ENCODE measurements around the gene KIF26B. TPM values are rescaled to one million over a fixed set of nuclear protein-coding genes. Genes with fewer than 3 reads are reported as not detected.
"Not testable (repeated sequence)": the region's sequence is repeated elsewhere in the genome, so short reads cannot be mapped to it uniquely, and the experiment has no call there.

The KIF26B gene
- total RNA-seq, 3 donors from 2014 or later (not counting 1 experiment from before 2014, with no cell fraction given): 0.16 to 0.96 (median 0.18) TPM

DNA sequence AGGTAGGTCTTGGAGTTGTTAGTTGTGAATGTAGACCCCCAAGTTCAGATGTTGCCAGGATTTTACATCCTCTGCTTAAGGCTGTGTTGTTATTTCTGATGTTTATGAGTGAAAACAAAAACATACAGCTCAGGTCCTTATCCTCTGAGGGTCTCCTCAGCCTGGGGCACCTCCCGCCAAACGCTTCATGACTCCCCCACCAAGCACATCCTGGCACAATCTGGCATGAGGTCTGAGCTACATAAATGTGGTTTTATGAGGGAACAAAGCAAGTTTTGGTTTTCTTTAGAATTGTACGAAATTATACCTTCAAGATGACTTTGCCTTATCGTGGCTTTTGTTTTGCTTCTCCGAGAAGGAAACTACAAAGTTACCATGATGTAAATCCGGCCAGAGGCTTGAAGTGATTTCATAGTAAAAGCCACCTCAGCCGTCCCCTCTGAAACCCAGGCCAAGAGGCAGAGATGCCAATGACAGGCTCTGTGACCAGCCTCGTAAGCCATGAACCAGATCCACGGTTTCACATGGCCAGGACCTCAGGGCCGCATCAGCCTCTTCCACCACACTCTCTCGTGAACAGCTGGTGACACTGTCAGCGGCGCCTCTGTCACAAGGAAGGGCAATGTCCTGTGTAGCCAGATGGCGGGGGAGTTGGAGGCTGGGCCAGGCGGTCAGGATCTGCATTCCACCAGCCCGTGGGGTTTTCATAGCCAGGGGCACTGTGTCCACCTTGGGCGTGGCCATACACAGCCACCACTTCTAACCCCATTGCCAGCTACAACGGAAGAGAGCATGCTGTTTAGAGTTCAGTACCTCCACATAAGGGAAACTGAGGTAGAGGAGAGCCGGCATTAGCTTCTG is 199.4 kb downstream of the KIF26B start:
- no peak overlapping the region for H3K4me3 Mint-ChIP-seq
- H3K27ac Mint-ChIP-seq: no peak overlapping the region
- WGBS (ENCODE audit: insufficient coverage): 80% methylated on average over 15 of the region's 19 CpGs

DNA sequence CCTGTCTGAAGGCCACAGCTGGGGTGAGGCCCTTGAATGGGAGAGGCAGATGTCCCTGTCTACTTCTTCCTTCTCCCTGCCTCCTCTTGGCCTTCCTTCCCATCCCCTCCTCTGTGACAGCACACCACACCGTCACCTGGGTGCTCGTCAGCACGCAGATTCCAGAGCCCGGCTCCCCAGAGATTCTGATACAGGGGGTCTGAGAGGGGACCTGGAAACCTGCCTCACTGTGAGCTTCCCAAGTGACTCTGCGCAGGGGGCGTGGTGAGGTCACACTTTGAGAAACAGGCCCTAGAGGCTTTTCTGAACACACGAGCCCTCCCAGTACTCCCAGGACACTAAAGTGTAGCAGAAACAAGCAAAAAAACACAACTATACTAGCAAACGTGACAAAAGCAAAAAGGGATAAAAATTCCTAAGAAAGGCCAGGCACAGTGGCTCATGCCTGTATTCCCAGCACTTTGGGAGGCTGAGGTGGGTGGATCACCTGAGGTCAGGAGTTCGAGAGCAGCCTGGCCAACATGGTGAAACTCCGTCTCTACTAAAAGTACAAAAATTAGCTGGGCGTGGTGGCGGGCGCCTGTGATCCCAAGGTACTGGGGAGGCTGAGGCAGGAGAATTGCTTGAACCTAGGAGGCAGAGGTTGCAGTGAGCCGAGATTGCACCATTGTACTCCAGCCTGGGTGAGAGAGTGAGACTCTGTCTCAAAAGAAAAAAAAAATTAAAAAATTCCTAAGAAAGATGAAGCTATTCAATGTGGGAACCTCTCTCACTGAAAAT is 201.3 kb downstream of the KIF26B start:
- H3K4me3 Mint-ChIP-seq; H3K4me3 ChIP-seq (ENCODE audit: low read length); H3K27me3 ChIP-seq (ENCODE audit: control insufficient read depth, insufficient read depth, low read length); H3K27me3 Mint-ChIP-seq (ENCODE audit: low read depth in 2 of 2); H3K36me3 Mint-ChIP-seq; H3K36me3 ChIP-seq (ENCODE audit: control insufficient read depth, insufficient read depth, low read length); DNase-seq; H3K9me3 Mint-ChIP-seq; ATAC-seq; H3K27ac ChIP-seq (ENCODE audit: low read length); intact Hi-C loops (cut with micrococcal nuclease); H3K27ac Mint-ChIP-seq; H3K4me1 Mint-ChIP-seq; H3K9me3 ChIP-seq (ENCODE audit: control insufficient read depth, insufficient read depth, low read length); H3K4me1 ChIP-seq (ENCODE audit: control insufficient read depth, insufficient read depth, low read length): not testable (repeated sequence)
- WGBS (ENCODE audit: insufficient coverage): 91% methylated on average over 14 of the region's 14 CpGs

More for the DNA sequence above, 199.4 kb downstream of the KIF26B start:
- Mint-ChIP-seq H3K36me3 (no peaks in the 10 kb centered on the region), H3K9me3 (no peaks in the 10 kb centered on the region), H3K27me3 (ENCODE audit: low read depth in 2 of 2) (no peaks in the 10 kb centered on the region), H3K4me1 (no peaks in the 10 kb centered on the region)
- TF ChIP-seq, protein P1, sequence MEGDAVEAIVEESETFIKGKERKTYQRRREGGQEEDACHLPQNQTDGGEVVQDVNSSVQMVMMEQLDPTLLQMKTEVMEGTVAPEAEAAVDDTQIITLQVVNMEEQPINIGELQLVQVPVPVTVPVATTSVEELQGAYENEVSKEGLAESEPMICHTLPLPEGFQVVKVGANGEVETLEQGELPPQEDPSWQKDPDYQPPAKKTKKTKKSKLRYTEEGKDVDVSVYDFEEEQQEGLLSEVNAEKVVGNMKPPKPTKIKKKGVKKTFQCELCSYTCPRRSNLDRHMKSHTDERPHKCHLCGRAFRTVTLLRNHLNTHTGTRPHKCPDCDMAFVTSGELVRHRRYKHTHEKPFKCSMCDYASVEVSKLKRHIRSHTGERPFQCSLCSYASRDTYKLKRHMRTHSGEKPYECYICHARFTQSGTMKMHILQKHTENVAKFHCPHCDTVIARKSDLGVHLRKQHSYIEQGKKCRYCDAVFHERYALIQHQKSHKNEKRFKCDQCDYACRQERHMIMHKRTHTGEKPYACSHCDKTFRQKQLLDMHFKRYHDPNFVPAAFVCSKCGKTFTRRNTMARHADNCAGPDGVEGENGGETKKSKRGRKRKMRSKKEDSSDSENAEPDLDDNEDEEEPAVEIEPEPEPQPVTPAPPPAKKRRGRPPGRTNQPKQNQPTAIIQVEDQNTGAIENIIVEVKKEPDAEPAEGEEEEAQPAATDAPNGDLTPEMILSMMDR (IDR thresholded peaks at IDR 0.05): no peak
- DNase-seq: no peak
- Histone ChIP-seq H3K27ac (ENCODE audit: low read length) (no peak overlapping the region), H3K27me3 (ENCODE audit: control insufficient read depth, insufficient read depth, low read length) (no peaks in the 10 kb centered on the region), H3K4me3 (ENCODE audit: low read length) (no peak overlapping the region), H3K9me3 (ENCODE audit: control insufficient read depth, insufficient read depth, low read length) (no peaks in the 10 kb centered on the region), H3K36me3 (ENCODE audit: control insufficient read depth, insufficient read depth, low read length) (no peaks in the 10 kb centered on the region), H3K4me1 (ENCODE audit: control insufficient read depth, insufficient read depth, low read length) (peaks cover 10% of the 10 kb centered on the region)
- intact Hi-C loops (cut with micrococcal nuclease): no loop called here
- ATAC-seq: no peak

DNA sequence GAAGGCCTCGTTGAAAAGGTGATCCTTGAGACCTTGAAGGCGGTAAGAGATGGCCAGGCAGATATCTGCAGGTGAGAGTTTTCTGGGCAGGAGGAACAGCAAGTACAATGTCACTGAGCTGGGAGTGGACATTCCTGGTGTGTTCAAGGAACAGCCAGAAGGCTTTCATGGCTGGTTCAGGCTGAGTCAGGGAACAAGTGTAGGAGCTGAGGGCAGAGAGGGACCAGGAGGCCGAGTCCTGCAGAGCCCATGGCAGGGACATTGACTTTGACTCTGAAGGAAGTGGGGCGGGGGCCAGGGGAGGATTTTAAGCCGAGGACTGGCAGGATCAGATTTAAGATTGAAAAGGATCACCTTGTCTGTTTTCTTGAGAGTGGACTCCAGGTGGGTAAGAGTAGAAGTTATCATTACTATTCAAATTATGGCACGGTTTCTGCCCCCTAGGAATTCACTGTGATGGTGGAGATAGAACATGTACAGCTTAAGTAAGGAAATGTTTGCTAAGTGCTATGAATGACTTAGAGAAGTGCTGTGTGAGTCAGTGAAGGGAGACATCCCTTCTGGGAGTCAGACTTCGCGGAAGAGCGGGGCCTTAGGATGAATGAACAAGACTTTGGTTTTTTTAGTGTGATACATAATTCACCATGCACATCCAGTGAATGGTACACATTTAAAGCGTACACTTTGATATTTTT is 202.3 kb downstream of the KIF26B start:
- intact Hi-C loops (cut with micrococcal nuclease): no loop called here
- no peak for DNase-seq
- no peak overlapping the region for H3K4me3 Mint-ChIP-seq
- H3K27ac Mint-ChIP-seq: no peak overlapping the region
- no peaks in the 10 kb centered on the region for H3K27me3 Mint-ChIP-seq (ENCODE audit: low read depth in 2 of 2)
- no peaks in the 10 kb centered on the region for H3K36me3 ChIP-seq (ENCODE audit: control insufficient read depth, insufficient read depth, low read length)
- TF ChIP-seq, protein P1 (IDR thresholded peaks at IDR 0.05): no peak
- no peaks in the 10 kb centered on the region for H3K36me3 Mint-ChIP-seq
- H3K9me3 ChIP-seq (ENCODE audit: control insufficient read depth, insufficient read depth, low read length): no peaks in the 10 kb centered on the region
- 92% methylated on average over 10 of the region's 10 CpGs for whole genome bisulfite sequencing (ENCODE audit: insufficient coverage)
- no peak for ATAC-seq
- H3K4me3 ChIP-seq (ENCODE audit: low read length): no peak overlapping the region
- no peak overlapping the region for H3K27ac ChIP-seq (ENCODE audit: low read length)
- H3K4me1 Mint-ChIP-seq: no peaks in the 10 kb centered on the region
- peaks cover 10% of the 10 kb centered on the region for H3K4me1 ChIP-seq (ENCODE audit: control insufficient read depth, insufficient read depth, low read length)
- no peaks in the 10 kb centered on the region for H3K27me3 ChIP-seq (ENCODE audit: control insufficient read depth, insufficient read depth, low read length)
- no peaks in the 10 kb centered on the region for H3K9me3 Mint-ChIP-seq

DNA sequence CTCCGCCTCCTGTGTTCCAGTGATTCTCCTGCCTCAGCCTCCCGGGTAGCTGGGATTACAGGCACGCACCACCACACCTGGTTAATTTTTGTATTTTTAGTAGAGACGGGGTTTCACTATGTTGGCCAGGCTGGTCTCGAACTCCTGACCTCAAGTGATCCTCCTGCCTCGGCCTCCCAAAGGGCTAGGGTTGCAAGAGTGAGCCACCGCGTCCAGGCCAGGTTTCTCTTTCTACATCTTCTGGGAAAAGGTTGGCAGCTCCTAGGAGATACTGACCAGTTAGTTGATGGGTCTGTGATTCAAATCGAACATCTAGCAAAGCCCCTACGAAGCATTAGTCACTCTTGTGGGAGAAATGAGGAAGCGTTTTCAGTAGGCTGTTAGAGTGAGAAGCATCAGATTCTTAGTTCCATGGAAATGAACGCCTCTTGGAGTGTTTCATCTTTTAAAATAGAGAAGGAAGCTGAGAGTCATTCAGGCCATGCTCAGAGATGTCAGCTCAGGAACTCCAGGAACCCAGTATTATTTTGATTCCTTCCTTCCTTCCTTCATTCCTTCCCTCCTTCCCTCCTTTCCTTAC is 204.4 kb downstream of the KIF26B start:
- H3K36me3 ChIP-seq (ENCODE audit: control insufficient read depth, insufficient read depth, low read length); H3K27me3 ChIP-seq (ENCODE audit: control insufficient read depth, insufficient read depth, low read length); H3K4me3 Mint-ChIP-seq; ATAC-seq; H3K9me3 Mint-ChIP-seq; H3K27ac ChIP-seq (ENCODE audit: low read length); H3K4me1 Mint-ChIP-seq; intact Hi-C loops (cut with micrococcal nuclease); DNase-seq; H3K27me3 Mint-ChIP-seq (ENCODE audit: low read depth in 2 of 2); H3K9me3 ChIP-seq (ENCODE audit: control insufficient read depth, insufficient read depth, low read length); H3K4me3 ChIP-seq (ENCODE audit: low read length); H3K27ac Mint-ChIP-seq; H3K36me3 Mint-ChIP-seq: not testable (repeated sequence)
- WGBS (ENCODE audit: insufficient coverage): 86% methylated on average over 12 of the region's 12 CpGs
- peaks cover 15% of the 10 kb centered on the region for H3K4me1 ChIP-seq (ENCODE audit: control insufficient read depth, insufficient read depth, low read length)
